T-helper 17 cell (primary cell): ENCODE results near the gene HBG2. TPM values are rescaled to one million over a fixed set of nuclear protein-coding genes. Genes with fewer than 3 reads are reported as not detected.

Experiments
- ATAC-seq: fragments of 150-1000 bp; cut with Tn5 transposase; 2 replicates; pipeline ENCODE4 v1.10.0; 2021; ENCODE audit warnings: mild to moderate bottlenecking, moderate library complexity
- DNase-seq, 3 donors: peaks; one replicate each; pipeline versions ENCODE4 v3.0.0 to v3.0.0-alpha.2; 2020 to 2021
- H3K9me3 ChIP-seq: one replicate; pipeline ENCODE4 v1.7.0; 2013; ENCODE audit warnings: low read length, mild to moderate bottlenecking; ENCODE audit not compliant: control insufficient read depth, poor library complexity, severe bottlenecking
- H3K27ac Mint-ChIP-seq: one replicate; pipeline ENCODE4 v1.8.0; 2022; ENCODE audit warnings: mild to moderate bottlenecking, moderate library complexity, mixed read lengths
- H3K27me3 Mint-ChIP-seq: one replicate; pipeline ENCODE4 v1.8.0; 2022; ENCODE audit warnings: mixed read lengths
- H3K36me3 Mint-ChIP-seq: one replicate; pipeline ENCODE4 v1.8.0; 2022; ENCODE audit warnings: low read depth, mixed read lengths
- H3K4me1 Mint-ChIP-seq: one replicate; pipeline ENCODE4 v1.8.0; 2022; ENCODE audit warnings: mild to moderate bottlenecking, mixed read lengths
- H3K4me3 Mint-ChIP-seq: one replicate; pipeline ENCODE4 v1.8.0; 2022; ENCODE audit warnings: mild to moderate bottlenecking, moderate library complexity, mixed read lengths
- total RNA-seq, 4 donors: library from RNA in 2 of 4; stranded (reverse) in 2 of 4; gene quantifications; one replicate each; pipeline ENCODE4 v1.2.3 and lab custom pipeline; 2022 to 2026

The HBG2 gene
- total RNA-seq, 2 donors from 2014 or later, result 1.7 TPM; not detected in 1

- Mint-ChIP-seq H3K27me3 (peaks cover 15% of the 10 kb centered on the region), H3K36me3 (no peaks in the 10 kb centered on the region), H3K4me3 (no peak overlapping the region), H3K27ac (no peak overlapping the region), H3K4me1 (no peaks in the 10 kb centered on the region)
- ATAC-seq (no peak), DNase-seq (no peak)
- H3K9me3 ChIP-seq, result no peaks in the 10 kb centered on the region
These were observed 26.5 kb downstream of the HBG2 start for GRCh38 chr11:5228124-5228523.

GRCh38 chr11:5227681-5228080 lies 26.9 kb downstream of the HBG2 start:
- ATAC-seq (no peak), DNase-seq (no peak)
- H3K27ac Mint-ChIP-seq, result no peak overlapping the region
- H3K4me1 Mint-ChIP-seq, result no peaks in the 10 kb centered on the region
- no peak overlapping the region for H3K4me3 Mint-ChIP-seq
- H3K36me3 Mint-ChIP-seq, result no peaks in the 10 kb centered on the region
- H3K9me3 ChIP-seq, result no peaks in the 10 kb centered on the region
- peaks cover 15% of the 10 kb centered on the region for H3K27me3 Mint-ChIP-seq

- Mint-ChIP-seq H3K27ac (no peak within 1 kb of the TSS), H3K4me1 (no peaks in the 10 kb centered on the region), H3K4me3 (no peak within 1 kb of the TSS)
These were observed 27.8 kb downstream of the HBG2 start, which contains the start of gene HBB for GRCh38 chr11:5226732-5227310. TSS of gene HBB (minus strand) at chr11:5227071. CDS start at chr11:5227021, 50 bp downstream.

GRCh38 chr11:5225480-5225871 lies 29.1 kb downstream of the HBG2 start:
- no peak overlapping the region for H3K4me3 Mint-ChIP-seq
- no peaks in the 10 kb centered on the region for H3K36me3 Mint-ChIP-seq
- no peaks in the 10 kb centered on the region for H3K9me3 ChIP-seq
- ATAC-seq (no peak), DNase-seq (no peak)
- H3K4me1 Mint-ChIP-seq, result no peaks in the 10 kb centered on the region
- peaks cover 8% of the 10 kb centered on the region for H3K27me3 Mint-ChIP-seq
- no peak overlapping the region for H3K27ac Mint-ChIP-seq

More at GRCh38 chr11:5226732-5227310, 27.8 kb downstream of the HBG2 start, which contains the start of gene HBB:
- DNase-seq, result no peak
- no peaks in the 10 kb centered on the region for H3K9me3 ChIP-seq
- Mint-ChIP-seq H3K27me3 (peaks cover 15% of the 10 kb centered on the region), H3K36me3 (no peaks in the 10 kb centered on the region)
- ATAC-seq, result no peak

- H3K36me3 Mint-ChIP-seq, result no peaks in the 10 kb centered on the region
- ATAC-seq, result no peak
- H3K9me3 ChIP-seq, result no peaks in the 10 kb centered on the region
These were observed 29.8 kb downstream of the HBG2 start for GRCh38 chr11:5224538-5225479.

GRCh38 chr11:5223686-5224085 lies 30.9 kb downstream of the HBG2 start:
- DNase-seq (no peak), ATAC-seq (no peak)
- Mint-ChIP-seq H3K4me1 (no peaks in the 10 kb centered on the region), H3K27ac (no peak overlapping the region), H3K36me3 (no peaks in the 10 kb centered on the region), H3K27me3 (peaks cover 5% of the 10 kb centered on the region), H3K4me3 (no peak overlapping the region)
- H3K9me3 ChIP-seq, result no peaks in the 10 kb centered on the region

More at GRCh38 chr11:5224538-5225479, 29.8 kb downstream of the HBG2 start:
- no peak overlapping the region for H3K4me3 Mint-ChIP-seq
- no peaks in the 10 kb centered on the region for H3K4me1 Mint-ChIP-seq
- H3K27me3 Mint-ChIP-seq, result peaks cover 5% of the 10 kb centered on the region
- no peak overlapping the region for H3K27ac Mint-ChIP-seq
- no peak for DNase-seq

- Mint-ChIP-seq H3K36me3 (no peaks in the 10 kb centered on the region), H3K27me3 (peaks cover 4% of the 10 kb centered on the region), H3K4me3 (no peak overlapping the region), H3K4me1 (no peaks in the 10 kb centered on the region), H3K27ac (no peak overlapping the region)
- ATAC-seq (no peak), DNase-seq (no peak)
- no peaks in the 10 kb centered on the region for H3K9me3 ChIP-seq
These were observed 31.4 kb downstream of the HBG2 start for GRCh38 chr11:5223146-5223545.

GRCh38 chr11:5210376-5210885 lies 44.1 kb downstream of the HBG2 start:
- ATAC-seq (no peak), DNase-seq (no peak)
- H3K4me1 Mint-ChIP-seq, result no peaks in the 10 kb centered on the region
- H3K4me3 Mint-ChIP-seq, result no peak overlapping the region
- H3K27ac Mint-ChIP-seq, result no peak overlapping the region
- H3K27me3 Mint-ChIP-seq, result no peaks in the 10 kb centered on the region
- no peaks in the 10 kb centered on the region for H3K36me3 Mint-ChIP-seq
- no peaks in the 10 kb centered on the region for H3K9me3 ChIP-seq

- Mint-ChIP-seq H3K27ac (no peak overlapping the region), H3K4me3 (no peak overlapping the region), H3K4me1 (no peaks in the 10 kb centered on the region), H3K27me3 (peaks cover 14% of the 10 kb centered on the region), H3K36me3 (peaks cover 2% of the 10 kb centered on the region)
- ATAC-seq, result no peak
- DNase-seq, result no peak
- H3K9me3 ChIP-seq, result no peaks in the 10 kb centered on the region
These were observed 49.8 kb downstream of the HBG2 start for GRCh38 chr11:5204787-5205186.

GRCh38 chr11:5203366-5203765 lies 51.2 kb downstream of the HBG2 start:
- DNase-seq, result no peak
- no peaks in the 10 kb centered on the region for H3K9me3 ChIP-seq
- no peaks in the 10 kb centered on the region for H3K4me1 Mint-ChIP-seq
- no peak overlapping the region for H3K4me3 Mint-ChIP-seq
- no peak for ATAC-seq
- H3K27ac Mint-ChIP-seq, result no peak overlapping the region
- H3K36me3 Mint-ChIP-seq, result peaks cover 2% of the 10 kb centered on the region
- peaks cover 17% of the 10 kb centered on the region for H3K27me3 Mint-ChIP-seq

Other genes starting within 250 kb of the HBG2 start
- not detected for gene OR52J3, start 208.3 kb downstream of the HBG2 start, total RNA-seq
- gene OR52E2, start 195.2 kb downstream of the HBG2 start, total RNA-seq, result not detected
- gene OR52E1, start 185.2 kb downstream of the HBG2 start, total RNA-seq, result not detected
- gene OR52A5, start 116.4 kb downstream of the HBG2 start, total RNA-seq, result not detected
- not detected for gene OR52A1, start 100.0 kb downstream of the HBG2 start, total RNA-seq
- not detected for gene OR51V1, start 54.1 kb downstream of the HBG2 start, total RNA-seq
- 1 to 10 TPM in 1 of 2 donors, not detected in 1; 1.3 TPM for gene HBB, start 27.7 kb downstream of the HBG2 start, total RNA-seq
- 1 to 10 TPM in 1 of 2 donors, not detected in 1; 1.0 TPM for gene HBD, start 20.3 kb downstream of the HBG2 start, total RNA-seq
- not detected for gene HBG1, start 4.9 kb downstream of the HBG2 start, total RNA-seq
- gene HBE1, start 15.2 kb upstream of the HBG2 start, total RNA-seq, result not detected
- gene OR51B4, start 47.2 kb upstream of the HBG2 start, total RNA-seq, result not detected
- not detected for gene OR51B2, start 69.5 kb upstream of the HBG2 start, total RNA-seq
- gene OR51B5, start 88.7 kb upstream of the HBG2 start, total RNA-seq, result under 1 TPM in 1 of 2 donors, not detected in 1; 0.40 TPM
- not detected for gene OR51B6, start 96.7 kb upstream of the HBG2 start, total RNA-seq
- gene OR51M1, start 129.0 kb upstream of the HBG2 start, total RNA-seq, result not detected
- gene OR51Q1, start 167.3 kb upstream of the HBG2 start, total RNA-seq, result not detected
- gene OR51I1, start 186.7 kb upstream of the HBG2 start, total RNA-seq, result not detected
- gene OR51I2, start 194.5 kb upstream of the HBG2 start, total RNA-seq, result not detected
- not detected for gene OR52D1, start 233.9 kb upstream of the HBG2 start, total RNA-seq